H7 (cell line): Measurements from ENCODE around the gene HSD17B11. TPM values are rescaled to one million over a fixed set of nuclear protein-coding genes. Genes with fewer than 3 reads are reported as not detected.

ENCODE experiments used
- total RNA-seq: library from RNA; depleted of rRNA; stranded (reverse); fragments of >200 nt; shearing (Covaris generic); gene quantifications from 2 replicates; pipeline ENCODE4 v1.2.3, GENCODE V29; 2014; rRNA removed

HSD17B11 gene
- total RNA-seq, 1 experiment from 2014 or later, result 20.9 TPM

Other genes with a start within 250 kb of the HSD17B11 start
- gene KLHL8, start 170.6 kb downstream of the HSD17B11 start, total RNA-seq, result 4.4 and 4.6 TPM in 2 replicates
- gene HSD17B13, start 68.3 kb downstream of the HSD17B11 start, total RNA-seq, result 0.11 and 0.14 TPM in 2 replicates
- gene NUDT9, start 31.4 kb upstream of the HSD17B11 start, total RNA-seq, result 9.1 TPM in 2 replicates
- gene SPARCL1, start 138.2 kb upstream of the HSD17B11 start, total RNA-seq, result 0.48 and 0.81 TPM in 2 replicates
- gene DSPP, start 217.3 kb upstream of the HSD17B11 start, total RNA-seq, result not detected in 2 replicates